ENCODE results near the gene DDX1.
A peak's percentile ranks its signal among the peaks of the same experiment; 100 is the strongest.

DNA sequence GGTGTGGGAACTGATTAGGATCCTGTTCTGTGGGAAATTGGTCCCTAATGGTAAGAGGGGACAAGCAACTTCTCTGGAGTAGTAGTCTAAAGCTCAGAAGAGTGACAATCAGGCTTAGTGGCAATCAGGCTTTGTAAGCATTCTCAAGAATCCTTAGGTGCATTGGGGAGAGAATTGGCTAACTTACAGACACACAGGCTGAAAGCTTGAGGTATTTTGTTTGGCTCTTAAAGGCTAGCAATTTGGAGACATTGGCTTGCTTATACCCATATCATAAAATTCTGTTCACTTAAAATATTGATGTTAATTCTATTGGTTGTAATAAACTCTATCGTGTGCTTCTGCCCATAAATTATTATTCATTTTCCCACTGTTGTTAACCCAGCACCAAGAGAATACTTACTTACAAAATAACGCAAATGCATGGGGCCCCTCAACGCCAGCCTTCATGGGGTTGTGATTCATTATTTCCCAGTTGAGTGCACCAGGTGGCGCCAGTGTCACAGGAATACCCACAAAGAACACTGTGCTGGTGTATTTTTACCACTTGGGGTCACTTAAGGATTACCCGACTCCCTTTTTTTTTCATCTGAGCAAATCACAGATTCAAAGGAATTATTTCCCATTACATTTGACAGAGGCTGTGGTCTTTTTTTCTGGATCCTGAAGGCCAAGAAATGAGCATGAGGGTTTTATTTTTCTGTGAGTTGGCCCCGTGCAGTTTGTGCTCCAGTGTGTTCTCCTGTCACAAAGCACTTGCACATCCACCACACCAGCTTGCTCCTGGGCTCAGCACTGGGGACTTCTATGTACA lies 45.5 kb downstream of the DDX1 start:
- TF ChIP-seq POLR2A (IDR thresholded peaks at IDR 0.05; ENCODE audit: low read depth, low read length) (no peak), TAF1 (IDR thresholded peaks at IDR 0.05; ENCODE audit: low read depth, low read length) (no peak), POLR2AphosphoS5 (IDR thresholded peaks at IDR 0.05; ENCODE audit: low read depth, low read length) (no peak), PAX5 (IDR thresholded peaks at IDR 0.05; ENCODE audit: insufficient read depth, low read length, severe bottlenecking) (no peak), SPI1 (IDR thresholded peaks at IDR 0.05; ENCODE audit: low read depth, low read length) (no peak), POU2F2 (IDR thresholded peaks at IDR 0.05; ENCODE audit: low read depth, low read length) (peak; percentile 63; the same call in 1 of the 2 replicates)
